ENCODE data around the gene KIF1A. TPM values are rescaled to one million over a fixed set of nuclear protein-coding genes. Genes with fewer than 3 reads are reported as not detected.

Gene KIF1A
- total and polyA plus RNA-seq, 2 of the 8 experiments (the other 6 are each of a cell fraction or from before 2014, with no cell fraction given): 61.3 to 281 TPM

DNA sequence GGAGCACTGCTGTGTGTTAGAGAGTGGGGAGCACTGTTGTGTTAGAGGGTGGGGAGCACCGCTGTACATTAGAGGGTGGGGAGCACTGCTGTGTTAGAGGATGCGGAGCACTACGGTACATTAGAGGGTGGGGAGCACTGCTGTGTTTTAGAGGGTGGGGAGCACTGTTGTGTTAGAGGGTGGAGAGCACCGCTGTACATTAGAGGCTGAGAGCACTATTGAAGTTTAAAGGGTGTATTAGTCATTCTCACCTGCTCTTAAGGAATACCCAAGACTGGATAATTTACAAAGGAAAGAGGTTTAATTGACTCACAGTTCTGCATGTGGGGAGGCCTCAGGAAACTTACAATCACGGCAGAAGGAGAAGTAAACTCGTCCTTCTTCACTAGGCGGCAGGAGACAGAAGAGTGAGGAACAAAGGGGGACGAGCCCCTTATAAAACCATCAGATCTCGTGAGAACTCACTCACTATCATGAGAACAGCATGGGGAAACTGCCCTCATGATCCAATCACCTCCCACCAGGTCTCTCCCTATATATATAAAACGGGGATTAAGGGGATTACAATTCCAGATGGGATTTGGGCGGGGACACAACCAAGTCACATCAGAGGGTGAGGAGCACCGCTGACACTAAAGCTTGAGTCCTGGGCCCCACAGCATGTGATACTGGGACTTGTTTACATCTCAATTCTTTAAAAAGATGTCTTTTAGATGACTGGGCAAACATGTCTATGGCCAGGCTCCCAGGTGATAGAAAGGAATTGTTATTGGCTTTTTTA, 29.1 kb upstream of the KIF1A start (continued):
- TF ChIP-seq, protein P1, sequence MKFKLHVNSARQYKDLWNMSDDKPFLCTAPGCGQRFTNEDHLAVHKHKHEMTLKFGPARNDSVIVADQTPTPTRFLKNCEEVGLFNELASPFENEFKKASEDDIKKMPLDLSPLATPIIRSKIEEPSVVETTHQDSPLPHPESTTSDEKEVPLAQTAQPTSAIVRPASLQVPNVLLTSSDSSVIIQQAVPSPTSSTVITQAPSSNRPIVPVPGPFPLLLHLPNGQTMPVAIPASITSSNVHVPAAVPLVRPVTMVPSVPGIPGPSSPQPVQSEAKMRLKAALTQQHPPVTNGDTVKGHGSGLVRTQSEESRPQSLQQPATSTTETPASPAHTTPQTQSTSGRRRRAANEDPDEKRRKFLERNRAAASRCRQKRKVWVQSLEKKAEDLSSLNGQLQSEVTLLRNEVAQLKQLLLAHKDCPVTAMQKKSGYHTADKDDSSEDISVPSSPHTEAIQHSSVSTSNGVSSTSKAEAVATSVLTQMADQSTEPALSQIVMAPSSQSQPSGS (IDR thresholded peaks at IDR 0.05; ENCODE audit: low read length): no peak
- TF ChIP-seq BCL11A (IDR thresholded peaks at IDR 0.05; ENCODE audit: low read depth in 2 of 2, low read length in 2 of 2): no peak
